GM18526 (cell line): ENCODE measurements around the gene PDK2.

Experiments
- POLR2A ChIP-seq: IDR thresholded peaks from 3 replicates; pipeline ENCODE4 v1.6.1; 2011; ENCODE audit not compliant: insufficient read length; ENCODE audit errors: extremely low read depth

Gene PDK2

DNA sequence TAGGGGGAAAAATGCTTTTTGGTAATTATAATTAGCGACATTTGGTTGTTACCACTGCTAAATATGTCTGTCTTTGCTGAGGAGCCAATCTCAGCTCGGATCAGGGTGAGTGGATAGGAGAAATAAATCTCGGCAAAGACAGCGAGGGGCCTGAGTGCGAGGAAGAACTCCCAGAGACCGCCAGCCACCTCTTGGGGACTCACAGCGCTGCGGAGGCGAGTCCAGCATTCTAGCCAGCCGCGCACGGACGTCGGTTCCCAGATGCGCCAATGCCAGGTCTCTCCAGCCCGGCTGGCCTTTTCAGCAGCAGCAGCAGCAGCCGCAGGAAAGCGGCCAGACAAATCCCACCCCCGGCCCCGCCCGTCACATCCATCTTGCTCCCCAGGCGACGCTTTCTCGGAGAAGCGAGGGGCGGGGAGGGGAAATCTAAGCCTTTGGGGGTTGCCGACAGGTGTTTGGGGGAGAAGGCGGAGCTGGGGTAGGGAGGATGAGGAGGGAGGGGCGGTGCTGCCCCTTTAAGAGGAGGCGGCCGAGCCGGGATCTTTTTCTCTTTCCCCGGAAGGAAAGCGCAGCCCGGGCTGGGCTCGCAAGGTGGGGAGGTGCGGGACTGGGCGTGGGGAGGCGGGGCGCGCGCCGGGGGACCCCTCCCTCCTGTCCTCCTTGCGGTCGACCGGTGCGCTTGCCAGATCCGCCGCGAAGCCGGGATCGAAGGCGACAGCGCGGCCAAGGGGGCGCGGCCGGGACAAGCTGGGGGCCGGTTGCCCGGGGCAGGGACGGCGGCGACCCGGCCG, 39.5 kb upstream of the PDK2 start, which contains the start of gene ITGA3:
Gene ITGA3, plus strand, starts transcription at position 685 of the 791 bp plus-strand sequence. CDS start 330 bp downstream, outside the sequence.
- no peak for TF ChIP-seq POLR2A

DNA sequence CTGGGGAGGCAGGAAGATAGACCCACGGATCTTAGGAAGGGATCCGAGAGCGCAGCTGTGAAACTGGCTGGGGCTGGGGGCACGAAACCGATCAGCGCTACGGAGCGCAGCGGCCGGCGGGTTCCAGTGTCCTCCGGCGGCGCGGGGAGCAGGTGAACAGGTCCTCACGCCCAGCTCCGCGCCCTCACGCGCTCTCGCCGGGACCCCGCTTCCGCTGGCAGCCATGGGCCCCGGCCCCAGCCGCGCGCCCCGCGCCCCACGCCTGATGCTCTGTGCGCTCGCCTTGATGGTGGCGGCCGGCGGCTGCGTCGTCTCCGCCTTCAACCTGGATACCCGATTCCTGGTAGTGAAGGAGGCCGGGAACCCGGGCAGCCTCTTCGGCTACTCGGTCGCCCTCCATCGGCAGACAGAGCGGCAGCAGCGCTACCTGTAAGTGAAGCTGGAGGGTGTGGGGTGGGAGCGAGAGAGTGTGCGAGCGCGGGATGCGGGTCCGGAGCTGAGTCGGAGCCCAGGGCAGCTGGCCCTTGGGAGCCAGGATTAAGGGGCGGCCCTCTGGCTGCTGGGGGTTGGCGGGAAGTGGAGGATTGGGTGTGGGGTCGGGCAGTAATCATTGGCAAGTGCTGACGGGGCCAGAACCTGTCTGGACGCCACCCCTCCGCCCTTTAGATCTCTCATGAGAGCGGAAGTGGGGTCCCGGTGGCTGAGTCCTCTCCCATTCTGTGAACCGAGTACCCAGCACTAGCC, 38.8 kb upstream of the PDK2 start:
- no peak for TF ChIP-seq POLR2A

DNA sequence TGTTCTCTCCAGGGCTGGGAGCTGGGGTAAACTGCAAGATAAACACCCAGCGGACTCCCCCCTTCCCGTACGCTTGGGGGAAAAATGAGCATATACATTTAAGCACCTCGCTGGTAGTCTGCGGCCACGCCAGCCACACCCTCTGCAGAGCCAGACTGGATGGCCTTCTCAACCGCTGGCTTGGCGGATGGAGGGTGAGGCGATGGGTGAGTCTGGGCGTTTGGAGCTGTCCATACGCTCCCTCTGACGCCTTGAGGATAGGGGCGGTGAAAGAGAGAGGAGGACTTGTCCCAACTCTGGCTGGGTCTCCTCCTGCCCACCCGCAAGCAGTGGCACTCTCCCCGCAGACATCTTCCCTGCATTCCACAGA, 38.2 kb upstream of the PDK2 start:
- TF ChIP-seq POLR2A = no peak

DNA sequence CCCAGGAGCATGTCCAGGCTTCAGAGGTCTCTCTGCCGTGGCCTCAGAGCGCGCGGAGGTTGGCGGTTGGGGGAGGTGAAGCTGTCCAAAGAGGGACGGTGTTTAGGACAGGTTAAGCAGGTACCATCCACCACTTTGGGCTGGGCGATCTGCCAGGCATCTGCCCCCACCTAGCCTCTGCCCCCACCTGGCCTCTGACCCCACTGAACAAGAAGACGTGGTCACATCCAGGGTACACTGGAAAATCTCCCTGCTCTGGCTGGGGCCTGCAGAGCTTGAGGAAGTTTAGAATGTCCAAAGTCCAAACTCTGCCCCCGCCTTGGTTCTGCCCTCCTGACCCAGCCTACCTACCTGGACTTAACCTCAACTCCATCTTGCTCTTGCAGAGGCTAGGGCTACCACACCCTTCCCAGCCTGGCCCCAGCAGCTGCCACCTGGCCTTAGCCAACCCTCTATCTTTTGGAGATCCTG, 37.6 kb upstream of the PDK2 start:
- TF ChIP-seq POLR2A = no peak

DNA sequence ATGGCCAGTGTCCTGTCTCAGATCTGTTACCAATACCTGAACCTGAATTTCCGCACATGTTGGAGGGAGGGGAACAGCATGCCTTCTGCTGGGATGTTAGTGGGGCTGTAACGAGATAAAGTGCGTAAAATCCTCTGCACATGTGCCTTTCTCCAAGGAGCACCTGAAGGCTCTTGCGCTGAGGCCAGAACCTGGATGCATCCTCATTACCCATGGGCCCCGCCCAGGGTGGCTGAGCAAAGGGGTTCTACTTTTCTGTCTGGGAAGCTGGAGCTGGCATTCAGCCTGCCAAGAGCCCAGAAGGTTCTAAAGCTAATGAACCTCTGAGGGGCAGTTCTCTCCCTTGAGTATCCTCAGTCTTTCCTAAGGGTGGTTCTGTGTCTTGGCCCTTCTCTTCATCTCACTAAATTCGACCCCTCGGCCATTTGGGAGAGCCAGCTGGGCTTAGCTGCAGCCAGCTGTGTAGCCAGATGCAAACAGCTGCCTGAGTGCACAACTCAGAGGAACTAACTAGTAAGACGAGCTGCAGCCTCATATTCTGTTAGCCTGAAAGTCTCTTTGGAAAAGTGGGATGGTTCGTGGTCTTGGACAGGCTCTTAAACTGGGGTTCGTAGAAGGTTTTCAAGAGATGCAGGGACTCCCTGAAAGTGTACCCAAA, 36.7 kb upstream of the PDK2 start:
- no peak for TF ChIP-seq POLR2A

DNA sequence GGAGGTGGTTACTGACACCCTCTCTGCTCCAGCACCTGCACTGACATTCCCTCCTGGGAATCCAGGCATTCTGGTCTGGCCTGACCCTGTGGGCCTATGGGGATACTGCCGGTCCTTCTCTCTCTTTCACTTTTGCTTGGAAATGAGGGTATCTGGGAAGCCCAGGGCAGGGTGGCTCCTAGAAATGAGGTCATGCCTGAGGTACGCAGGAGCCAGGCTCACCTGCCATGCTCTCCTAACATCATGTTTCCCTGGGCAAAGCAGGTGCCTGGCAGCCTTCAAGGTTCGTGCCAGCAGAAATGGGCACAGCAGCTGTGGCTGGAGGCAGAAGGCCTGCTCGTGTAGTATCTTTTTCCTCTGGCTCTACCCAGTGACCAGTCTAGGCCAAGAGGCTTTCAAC, 35.9 kb upstream of the PDK2 start:
- no peak for TF ChIP-seq POLR2A

DNA sequence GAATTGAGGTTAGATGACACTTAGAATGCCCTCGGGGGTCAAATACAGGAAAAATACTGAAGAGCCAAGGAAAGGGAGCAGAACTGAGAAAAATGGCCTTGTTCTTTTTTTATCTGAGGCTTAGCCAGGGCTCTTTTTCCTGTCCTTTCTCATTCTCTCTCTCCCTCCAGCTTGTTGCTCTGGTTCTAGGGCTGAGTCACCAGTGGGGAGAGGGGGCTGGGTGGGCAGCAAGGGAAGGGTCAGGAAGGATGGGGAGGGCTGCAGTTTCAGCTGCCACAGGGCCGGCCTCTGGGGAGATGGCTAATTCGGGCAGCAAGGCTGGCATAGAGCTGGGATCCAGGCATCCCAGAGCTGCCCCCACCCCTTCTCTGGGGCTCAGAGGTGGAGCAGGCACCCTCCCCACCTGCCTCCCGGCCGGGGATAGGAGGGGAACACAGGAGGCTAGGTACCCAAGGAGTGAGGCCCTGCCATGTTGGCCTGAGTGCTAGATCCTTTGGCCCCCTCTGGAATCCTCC, 35.3 kb upstream of the PDK2 start:
- no peak for TF ChIP-seq POLR2A

DNA sequence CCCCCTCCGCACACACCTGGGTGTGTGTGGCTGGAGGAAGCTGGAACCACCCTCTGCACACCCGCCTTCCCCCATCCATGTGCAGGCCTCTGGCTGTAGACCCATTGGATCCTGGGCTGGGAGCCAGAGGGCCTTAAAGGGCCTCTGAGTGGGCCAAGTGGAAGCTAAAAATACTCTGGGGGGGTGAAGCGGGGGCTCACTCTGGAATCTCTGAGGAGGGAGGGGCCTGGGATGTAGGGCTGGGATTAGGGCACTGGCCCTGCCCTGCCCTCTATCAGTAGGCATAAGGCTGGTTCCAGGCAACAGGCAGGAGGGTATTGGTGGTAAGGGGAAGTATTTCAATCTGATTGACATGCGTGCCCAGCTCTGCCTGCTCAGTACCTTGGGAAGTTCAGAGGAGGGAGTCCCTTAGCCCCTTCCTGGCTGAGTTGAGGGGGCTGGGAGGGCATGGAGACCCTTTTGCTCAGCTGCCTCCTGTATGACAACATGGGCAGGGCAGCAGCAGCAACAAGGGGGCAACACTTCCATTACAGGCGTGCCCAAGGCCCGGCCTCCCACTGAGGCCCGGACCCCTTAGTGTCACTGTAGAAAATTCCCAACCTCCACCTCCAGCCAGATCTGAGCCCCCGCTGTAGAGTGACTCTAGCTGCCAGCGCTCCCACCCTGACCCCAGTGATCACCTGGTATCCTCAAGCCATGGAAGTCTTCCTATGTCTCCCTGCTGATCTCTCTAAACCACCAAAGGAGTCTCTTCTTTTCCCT, 34.0 kb upstream of the PDK2 start:
- no peak for TF ChIP-seq POLR2A

DNA sequence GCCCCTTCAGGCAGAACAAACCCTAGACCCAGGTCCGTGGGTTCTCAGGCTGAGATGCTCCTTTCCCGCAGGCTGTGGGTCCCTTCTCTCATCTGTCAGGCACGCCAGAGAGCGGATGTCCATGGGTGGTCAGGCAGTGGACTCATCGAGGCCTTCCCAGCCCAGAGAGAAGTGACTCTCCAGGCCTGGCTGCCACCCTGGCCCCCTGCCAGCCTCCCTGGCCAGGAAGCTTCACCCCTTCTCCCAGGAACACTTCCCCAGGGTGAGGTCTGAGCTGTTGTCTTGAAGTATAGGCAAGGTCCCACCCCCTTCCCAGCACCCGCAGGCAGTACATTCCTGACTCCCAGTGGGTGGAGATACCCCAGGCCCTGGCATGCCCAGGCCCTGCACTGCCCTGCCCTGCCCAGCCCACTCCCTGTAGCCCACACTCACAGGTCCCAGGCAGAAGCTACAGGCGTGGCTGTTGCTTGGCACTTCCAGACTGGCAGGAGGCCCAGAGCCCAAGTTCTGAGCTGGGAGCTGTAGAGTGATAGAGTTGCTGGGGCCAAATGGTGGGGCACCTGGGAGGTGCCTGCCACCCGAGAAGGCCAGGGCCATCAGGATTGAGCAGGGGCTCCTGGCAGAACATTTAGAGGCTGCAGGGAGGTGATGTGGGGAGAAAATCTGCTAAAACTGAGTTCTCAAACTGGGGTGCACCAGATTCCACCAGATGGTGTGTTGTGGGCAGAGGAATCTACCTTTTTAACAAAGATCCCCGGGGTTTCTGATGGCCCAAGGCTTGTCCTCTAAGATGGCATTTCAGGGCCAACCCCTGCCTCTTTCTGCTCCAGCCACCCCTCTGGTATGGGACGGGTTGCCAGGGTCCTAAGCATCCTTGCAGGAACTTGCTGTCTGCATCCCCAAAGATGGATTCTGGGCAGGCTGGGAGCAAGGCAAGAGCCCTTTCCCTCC, 32.6 kb upstream of the PDK2 start:
- no peak for TF ChIP-seq POLR2A

DNA sequence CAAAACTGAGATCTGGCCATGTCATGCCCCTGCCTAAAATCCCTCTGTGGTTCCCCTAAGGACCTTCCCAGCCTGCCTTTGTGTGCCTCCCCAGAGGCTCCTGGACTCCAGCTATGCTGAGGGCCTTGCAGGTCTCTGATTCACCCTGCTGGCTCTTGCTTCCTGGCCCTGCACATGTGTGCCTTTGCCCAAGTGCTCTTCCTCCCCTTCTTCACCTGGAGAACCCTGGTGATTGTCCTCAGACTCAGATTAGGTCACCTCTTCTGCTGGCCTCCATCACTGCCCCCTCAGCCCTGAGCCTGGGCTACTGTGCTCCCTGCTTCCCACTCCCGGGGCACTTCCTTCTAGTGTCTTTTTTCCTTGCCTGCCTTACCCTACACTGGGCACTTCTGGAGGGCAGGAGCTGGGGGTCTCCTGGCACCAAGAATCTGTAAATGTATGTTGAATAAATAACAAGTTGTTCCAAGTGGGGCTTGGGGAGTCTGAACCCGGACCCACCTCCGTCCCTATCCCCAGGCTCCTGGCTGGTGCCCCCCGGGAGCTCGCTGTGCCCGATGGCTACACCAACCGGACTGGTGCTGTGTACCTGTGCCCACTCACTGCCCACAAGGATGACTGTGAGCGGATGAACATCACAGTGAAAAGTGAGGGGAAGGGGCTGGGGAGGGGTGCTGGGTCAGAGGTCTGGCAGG, 31.4 kb upstream of the PDK2 start:
- TF ChIP-seq POLR2A = no peak

DNA sequence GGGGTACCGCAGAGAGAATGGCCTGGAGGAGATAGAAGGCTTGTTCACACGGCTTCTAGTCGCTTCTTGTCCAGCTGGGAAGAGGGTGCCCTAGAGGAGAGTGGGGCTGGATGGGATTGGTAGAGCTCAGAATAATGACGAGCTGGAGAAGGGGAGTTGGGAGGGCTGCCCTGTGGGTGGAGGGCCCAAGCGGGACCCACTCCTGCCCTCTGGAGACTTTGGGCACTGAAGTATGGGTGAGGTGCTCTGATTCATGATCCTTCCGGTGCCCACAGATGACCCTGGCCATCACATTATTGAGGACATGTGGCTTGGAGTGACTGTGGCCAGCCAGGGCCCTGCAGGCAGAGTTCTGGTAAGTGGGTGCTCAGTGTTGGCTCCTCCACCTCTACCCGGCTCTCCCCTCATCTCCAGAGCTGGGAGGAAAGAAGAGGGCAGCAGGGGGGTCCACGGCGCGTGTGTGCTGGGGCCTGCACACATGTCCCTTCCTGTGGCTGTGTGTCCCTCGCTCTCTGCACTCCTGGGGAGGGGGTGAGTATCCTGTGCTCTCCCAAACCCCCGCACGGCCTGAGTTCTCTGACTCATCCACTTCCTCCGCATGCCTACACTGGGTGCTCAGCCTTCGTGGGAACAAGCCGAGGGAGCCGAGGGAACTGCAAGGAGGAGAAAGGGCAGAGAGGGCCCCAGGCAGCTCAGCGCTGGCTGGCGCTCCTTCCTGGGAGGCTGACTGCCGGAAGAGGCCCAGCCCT, 30.7 kb upstream of the PDK2 start:
- TF ChIP-seq POLR2A = no peak

DNA sequence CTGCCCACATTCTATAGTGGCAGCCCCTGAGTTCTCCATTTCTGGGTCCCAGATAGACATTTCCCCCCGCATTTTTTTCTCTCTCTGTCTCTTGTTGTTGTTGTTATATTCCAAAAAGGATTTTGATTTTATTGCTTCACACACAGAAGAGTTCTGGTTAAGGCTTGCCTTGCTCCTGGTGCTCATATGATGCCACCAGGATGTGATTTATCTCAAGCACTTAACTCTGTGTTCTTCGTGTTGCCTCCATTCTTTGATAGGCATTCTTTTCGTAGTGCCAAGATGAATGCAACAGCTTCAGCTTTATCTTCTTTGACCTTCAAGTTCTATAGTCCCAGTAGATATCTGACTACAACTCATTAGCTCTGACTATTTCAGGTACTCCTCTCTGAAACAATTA, 30.1 kb upstream of the PDK2 start:
- no peak for TF ChIP-seq POLR2A

DNA sequence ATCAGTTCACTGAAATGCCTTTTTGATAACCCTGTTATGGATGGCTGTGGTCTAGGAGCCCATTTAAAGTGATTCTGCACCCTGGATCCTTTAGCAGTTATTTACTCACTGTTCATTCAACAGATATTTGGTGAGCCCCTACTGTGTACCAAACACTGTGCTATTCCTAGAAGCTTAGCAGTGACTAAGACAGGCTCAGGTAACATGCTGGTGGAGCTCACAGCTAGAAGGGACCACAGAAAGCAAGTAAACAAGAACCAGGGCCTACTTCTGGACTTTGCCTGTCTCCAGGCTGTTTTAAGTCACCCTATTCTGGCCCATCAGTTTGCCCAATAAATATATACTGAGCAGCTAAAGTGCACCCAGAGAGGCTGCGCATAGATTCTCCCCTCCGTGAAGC, 28.2 kb upstream of the PDK2 start:
- TF ChIP-seq POLR2A = no peak
